Kidney epithelial cell (primary cell): ENCODE measurements around the gene TAF4. TPM values are rescaled to one million over a fixed set of nuclear protein-coding genes. Genes with fewer than 3 reads are reported as not detected.

Source experiments
- DNase-seq: peaks from one replicate; pipeline ENCODE4 v3.0.0-alpha.2; 2010; ENCODE audit warnings: low read depth
- H3K27me3 ChIP-seq: 2 replicates; pipeline ENCODE4 v1.6.0; 2011; ENCODE audit warnings: low read length; ENCODE audit not compliant: control insufficient read depth, insufficient read depth
- H3K36me3 ChIP-seq: 2 replicates; pipeline ENCODE4 v1.5.1; 2011; ENCODE audit warnings: low read length; ENCODE audit not compliant: control insufficient read depth, insufficient read depth
- H3K4me3 ChIP-seq: 2 replicates; pipeline ENCODE4 v1.5.1; 2011; ENCODE audit warnings: low read depth, mild to moderate bottlenecking, control low read depth, low read length
- total RNA-seq: library from RNA; depleted of rRNA; stranded (reverse); fragments of >200 nt; gene quantifications from 2 replicates; pipeline ENCODE4 v1.2.3, GENCODE V29; 2015
- TF ChIP-seq, protein P1 (sequence below): IDR thresholded peaks from 2 replicates; pipeline ENCODE4 v1.5.1; 2011; ENCODE audit warnings: mild to moderate bottlenecking, moderate library complexity, low read length, control low read depth, inconsistent platforms; ENCODE audit not compliant: insufficient read depth, poor library complexity, severe bottlenecking

The TAF4 gene
- total RNA-seq: 5.9 and 24.9 TPM in 2 replicates

DNA sequence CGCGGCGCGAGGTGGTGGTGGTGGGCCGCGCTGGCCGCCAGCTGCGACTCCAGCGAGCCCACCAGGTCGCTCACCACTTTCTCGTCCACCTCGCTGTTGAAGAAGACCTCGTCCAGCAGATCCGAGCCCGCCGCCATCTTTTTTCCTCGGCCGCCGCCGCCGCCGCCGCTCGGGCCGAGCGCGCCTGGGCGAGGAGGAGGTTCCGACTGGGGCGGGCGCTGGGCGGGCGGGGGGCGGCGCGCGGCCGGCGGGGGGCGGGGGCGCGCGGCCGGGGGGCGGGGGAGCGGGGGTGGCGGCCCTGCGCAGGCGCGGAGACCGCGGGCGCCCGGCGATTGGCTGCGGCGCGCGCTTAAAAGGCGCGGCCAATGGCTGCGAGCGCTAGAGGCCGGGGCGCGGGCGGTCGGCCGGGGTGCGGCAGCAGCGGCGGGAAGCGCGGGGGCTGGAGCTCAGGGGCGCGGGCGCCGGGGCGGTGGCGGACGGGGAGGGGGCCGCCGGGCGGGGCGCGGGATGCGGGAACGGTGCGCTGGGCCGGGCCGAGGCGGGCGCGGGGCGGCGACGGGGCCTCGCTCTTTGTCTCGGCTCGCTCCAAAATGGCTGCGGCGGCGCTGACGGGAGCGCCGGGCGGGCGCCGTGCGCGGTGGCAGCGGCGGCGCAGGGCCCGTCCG is at the start of gene TAF4:
TAF4 (minus strand) TSS at position 208 of the 665 bp plus-strand sequence; CDS start at position 137, 71 bp downstream.
- TF ChIP-seq, protein P1, sequence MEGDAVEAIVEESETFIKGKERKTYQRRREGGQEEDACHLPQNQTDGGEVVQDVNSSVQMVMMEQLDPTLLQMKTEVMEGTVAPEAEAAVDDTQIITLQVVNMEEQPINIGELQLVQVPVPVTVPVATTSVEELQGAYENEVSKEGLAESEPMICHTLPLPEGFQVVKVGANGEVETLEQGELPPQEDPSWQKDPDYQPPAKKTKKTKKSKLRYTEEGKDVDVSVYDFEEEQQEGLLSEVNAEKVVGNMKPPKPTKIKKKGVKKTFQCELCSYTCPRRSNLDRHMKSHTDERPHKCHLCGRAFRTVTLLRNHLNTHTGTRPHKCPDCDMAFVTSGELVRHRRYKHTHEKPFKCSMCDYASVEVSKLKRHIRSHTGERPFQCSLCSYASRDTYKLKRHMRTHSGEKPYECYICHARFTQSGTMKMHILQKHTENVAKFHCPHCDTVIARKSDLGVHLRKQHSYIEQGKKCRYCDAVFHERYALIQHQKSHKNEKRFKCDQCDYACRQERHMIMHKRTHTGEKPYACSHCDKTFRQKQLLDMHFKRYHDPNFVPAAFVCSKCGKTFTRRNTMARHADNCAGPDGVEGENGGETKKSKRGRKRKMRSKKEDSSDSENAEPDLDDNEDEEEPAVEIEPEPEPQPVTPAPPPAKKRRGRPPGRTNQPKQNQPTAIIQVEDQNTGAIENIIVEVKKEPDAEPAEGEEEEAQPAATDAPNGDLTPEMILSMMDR: no peak
- no peak for DNase-seq
- Histone ChIP-seq H3K4me3 (peak within 1 kb of the TSS; percentile 55), H3K27me3 (no peaks in the 10 kb centered on the region), H3K36me3 (no peaks in the 10 kb centered on the region)

GRCh38 chr20:62114894-62115293 is 49.2 kb upstream of the TAF4 start:
- Histone ChIP-seq H3K27me3 (peaks cover 24% of the 10 kb centered on the region), H3K4me3 (no peak overlapping the region), H3K36me3 (no peaks in the 10 kb centered on the region)
- DNase-seq: no peak
- TF ChIP-seq, protein P1: no peak

DNA sequence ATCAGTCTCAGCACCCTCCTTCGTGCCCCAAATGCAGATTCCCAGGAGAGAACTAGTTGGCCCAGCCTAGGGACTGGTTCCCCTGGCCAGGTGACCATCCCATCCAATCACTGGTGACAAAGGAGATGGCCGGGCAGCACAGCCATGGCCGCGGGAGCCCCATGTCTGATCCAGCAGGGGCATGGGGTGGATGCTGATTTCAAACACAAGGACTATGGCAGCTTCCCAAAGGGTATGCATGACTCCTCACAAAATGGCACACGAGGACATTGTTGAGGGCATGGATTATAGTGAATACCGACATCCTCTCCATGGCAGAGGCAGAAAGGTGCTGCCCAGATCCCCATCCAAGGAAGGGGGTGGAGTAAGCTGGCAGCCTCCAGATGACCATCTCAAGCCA is 46.7 kb upstream of the TAF4 start:
- DNase-seq: no peak
- TF ChIP-seq, protein P1: no peak
- Histone ChIP-seq H3K27me3 (peaks cover 6% of the 10 kb centered on the region), H3K36me3 (no peaks in the 10 kb centered on the region), H3K4me3 (no peak overlapping the region)

DNA sequence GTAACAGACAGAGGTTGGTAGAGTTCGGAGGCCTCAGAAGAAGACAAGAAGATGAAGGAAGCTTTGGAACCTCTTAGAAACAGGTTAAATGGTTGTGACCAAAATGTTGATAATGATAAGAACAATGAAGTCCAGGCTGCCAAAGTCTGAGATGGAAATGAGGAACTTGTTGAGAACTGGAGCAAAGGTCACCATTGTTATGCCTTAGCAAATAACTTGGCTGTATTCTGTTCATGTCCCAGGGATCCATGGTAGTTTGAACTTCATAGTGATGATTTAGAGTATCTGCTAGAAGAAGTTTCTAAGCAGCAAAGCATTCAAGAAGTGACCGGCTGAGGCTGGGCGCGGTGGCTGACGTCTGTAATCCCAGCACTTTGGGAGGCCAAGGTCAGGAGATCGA is 45.5 kb upstream of the TAF4 start:
- DNase-seq: no peak
- Histone ChIP-seq H3K27me3 (no peaks in the 10 kb centered on the region), H3K36me3 (no peaks in the 10 kb centered on the region), H3K4me3 (no peak overlapping the region)
- TF ChIP-seq, protein P1: no peak

DNA sequence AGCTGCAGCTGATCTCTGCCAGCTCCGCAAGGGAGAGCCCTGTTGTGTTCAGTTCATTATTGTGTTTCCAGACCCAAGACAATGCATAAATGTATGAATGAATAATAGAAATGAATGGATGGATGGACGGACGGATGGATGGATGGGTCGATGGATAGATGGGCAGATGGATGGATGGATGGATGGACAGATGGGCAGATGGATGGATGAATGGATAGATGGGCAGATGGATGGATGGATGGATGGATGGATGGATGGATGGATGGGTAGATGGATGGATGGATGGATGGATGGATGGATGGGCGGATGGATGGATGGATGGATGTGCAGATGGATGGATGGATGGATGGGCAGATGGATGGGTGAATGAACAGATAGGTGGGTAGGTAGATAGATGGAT is 39.9 kb upstream of the TAF4 start:
- TF ChIP-seq, protein P1: no peak
- Histone ChIP-seq H3K4me3 (no peak overlapping the region), H3K27me3 (no peaks in the 10 kb centered on the region), H3K36me3 (no peaks in the 10 kb centered on the region)
- no peak for DNase-seq

GRCh38 chr20:62104791-62105345 is 39.2 kb upstream of the TAF4 start:
- Histone ChIP-seq H3K4me3 (no peak overlapping the region), H3K27me3 (no peaks in the 10 kb centered on the region), H3K36me3 (no peaks in the 10 kb centered on the region)
- no peak for DNase-seq
- TF ChIP-seq, protein P1: no peak
